ENCODE data around the gene GTPBP2. TPM values are rescaled to one million over a fixed set of nuclear protein-coding genes. Genes with fewer than 3 reads are reported as not detected.

GTPBP2 gene
- total and polyA plus RNA-seq, 2 of the 13 experiments (the other 11 are each of a cell fraction or from before 2014, with no cell fraction given) = 26.9 to 88.2 TPM

- TF ChIP-seq MATR3 (CRISPR knock-in tag; IDR thresholded peaks at IDR 0.05) (no peak), MLLT10 (CRISPR knock-in tag; IDR thresholded peaks at IDR 0.05) (no peak), HOXA3 (CRISPR knock-in tag; IDR thresholded peaks at IDR 0.05) (peak; percentile 91), ZHX1 (CRISPR knock-in tag; IDR thresholded peaks at IDR 0.05; ENCODE audit: low read depth) (0 out of 2 replicates have a peak, but pooled peaks have one; percentile 67), ZNF446 (CRISPR knock-in tag; IDR thresholded peaks at IDR 0.05) (peak; percentile 60; the same call in 1 of the 2 replicates), ZNF768 (CRISPR knock-in tag; IDR thresholded peaks at IDR 0.05) (peak; percentile 60), ZNF3 (CRISPR knock-in tag; IDR thresholded peaks at IDR 0.05) (no peak), ZNF629 (CRISPR knock-in tag; conservative IDR thresholded peaks at IDR 0.05) (no peak), REXO4 (CRISPR knock-in tag; IDR thresholded peaks at IDR 0.05; ENCODE audit: borderline replicate concordance) (no peak), ZMYM4 (CRISPR knock-in tag; IDR thresholded peaks at IDR 0.05) (peak; percentile 90), ELF3 (CRISPR knock-in tag; IDR thresholded peaks at IDR 0.05) (peak; percentile 99), TGIF2 (CRISPR knock-in tag; IDR thresholded peaks at IDR 0.05) (no peak), ARNTL (CRISPR knock-in tag; IDR thresholded peaks at IDR 0.05) (no peak; the same call in 1 of the 2 replicates), HDAC2 (CRISPR knock-in tag; IDR thresholded peaks at IDR 0.05) (peak; percentile 38; the same call in 1 of the 2 replicates), FLYWCH1 (CRISPR knock-in tag; IDR thresholded peaks at IDR 0.05) (no peak), ZNF17 (CRISPR knock-in tag; IDR thresholded peaks at IDR 0.05) (peak; percentile 59; the same call in 1 of the 2 replicates), ZSCAN30 (CRISPR knock-in tag; IDR thresholded peaks at IDR 0.05) (peak; percentile 88; the same call in 1 of the 2 replicates), MEIS2 (CRISPR knock-in tag; IDR thresholded peaks at IDR 0.05) (no peak)
- TF ChIP-seq, protein P1, sequence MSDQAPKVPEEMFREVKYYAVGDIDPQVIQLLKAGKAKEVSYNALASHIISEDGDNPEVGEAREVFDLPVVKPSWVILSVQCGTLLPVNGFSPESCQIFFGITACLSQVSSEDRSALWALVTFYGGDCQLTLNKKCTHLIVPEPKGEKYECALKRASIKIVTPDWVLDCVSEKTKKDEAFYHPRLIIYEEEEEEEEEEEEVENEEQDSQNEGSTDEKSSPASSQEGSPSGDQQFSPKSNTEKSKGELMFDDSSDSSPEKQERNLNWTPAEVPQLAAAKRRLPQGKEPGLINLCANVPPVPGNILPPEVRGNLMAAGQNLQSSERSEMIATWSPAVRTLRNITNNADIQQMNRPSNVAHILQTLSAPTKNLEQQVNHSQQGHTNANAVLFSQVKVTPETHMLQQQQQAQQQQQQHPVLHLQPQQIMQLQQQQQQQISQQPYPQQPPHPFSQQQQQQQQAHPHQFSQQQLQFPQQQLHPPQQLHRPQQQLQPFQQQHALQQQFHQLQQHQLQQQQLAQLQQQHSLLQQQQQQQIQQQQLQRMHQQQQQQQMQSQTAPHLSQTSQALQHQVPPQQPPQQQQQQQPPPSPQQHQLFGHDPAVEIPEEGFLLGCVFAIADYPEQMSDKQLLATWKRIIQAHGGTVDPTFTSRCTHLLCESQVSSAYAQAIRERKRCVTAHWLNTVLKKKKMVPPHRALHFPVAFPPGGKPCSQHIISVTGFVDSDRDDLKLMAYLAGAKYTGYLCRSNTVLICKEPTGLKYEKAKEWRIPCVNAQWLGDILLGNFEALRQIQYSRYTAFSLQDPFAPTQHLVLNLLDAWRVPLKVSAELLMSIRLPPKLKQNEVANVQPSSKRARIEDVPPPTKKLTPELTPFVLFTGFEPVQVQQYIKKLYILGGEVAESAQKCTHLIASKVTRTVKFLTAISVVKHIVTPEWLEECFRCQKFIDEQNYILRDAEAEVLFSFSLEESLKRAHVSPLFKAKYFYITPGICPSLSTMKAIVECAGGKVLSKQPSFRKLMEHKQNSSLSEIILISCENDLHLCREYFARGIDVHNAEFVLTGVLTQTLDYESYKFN (CRISPR knock-in tag; conservative IDR thresholded peaks at IDR 0.05) = peak; percentile 71
- TF ChIP-seq, protein P2, sequence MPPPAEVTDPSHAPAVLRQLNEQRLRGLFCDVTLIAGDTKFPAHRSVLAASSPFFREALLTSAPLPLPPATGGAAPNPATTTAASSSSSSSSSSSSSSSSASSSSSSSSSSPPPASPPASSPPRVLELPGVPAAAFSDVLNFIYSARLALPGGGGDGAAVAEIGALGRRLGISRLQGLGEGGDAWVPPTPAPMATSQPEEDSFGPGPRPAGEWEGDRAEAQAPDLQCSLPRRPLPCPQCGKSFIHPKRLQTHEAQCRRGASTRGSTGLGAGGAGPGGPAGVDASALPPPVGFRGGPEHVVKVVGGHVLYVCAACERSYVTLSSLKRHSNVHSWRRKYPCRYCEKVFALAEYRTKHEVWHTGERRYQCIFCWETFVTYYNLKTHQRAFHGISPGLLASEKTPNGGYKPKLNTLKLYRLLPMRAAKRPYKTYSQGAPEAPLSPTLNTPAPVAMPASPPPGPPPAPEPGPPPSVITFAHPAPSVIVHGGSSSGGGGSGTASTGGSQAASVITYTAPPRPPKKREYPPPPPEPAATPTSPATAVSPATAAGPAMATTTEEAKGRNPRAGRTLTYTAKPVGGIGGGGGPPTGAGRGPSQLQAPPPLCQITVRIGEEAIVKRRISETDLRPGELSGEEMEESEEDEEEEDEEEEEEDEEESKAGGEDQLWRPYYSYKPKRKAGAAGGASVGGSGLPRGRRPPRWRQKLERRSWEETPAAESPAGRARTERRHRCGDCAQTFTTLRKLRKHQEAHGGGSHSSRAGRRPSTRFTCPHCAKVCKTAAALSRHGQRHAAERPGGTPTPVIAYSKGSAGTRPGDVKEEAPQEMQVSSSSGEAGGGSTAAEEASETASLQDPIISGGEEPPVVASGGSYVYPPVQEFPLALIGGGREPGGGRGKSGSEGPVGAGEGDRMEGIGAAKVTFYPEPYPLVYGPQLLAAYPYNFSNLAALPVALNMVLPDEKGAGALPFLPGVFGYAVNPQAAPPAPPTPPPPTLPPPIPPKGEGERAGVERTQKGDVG (CRISPR knock-in tag; IDR thresholded peaks at IDR 0.05; ENCODE audit: borderline replicate concordance) = peak; percentile 83
- TF ChIP-seq, protein P3, sequence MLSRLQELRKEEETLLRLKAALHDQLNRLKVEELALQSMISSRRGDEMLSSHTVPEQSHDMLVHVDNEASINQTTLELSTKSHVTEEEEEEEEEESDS (CRISPR knock-in tag; IDR thresholded peaks at IDR 0.05; ENCODE audit: borderline replicate concordance) = no peak
These were observed 6.6 kb upstream of the GTPBP2 start, which contains the start of gene MAD2L1BP (continued) for GRCh38 chr6:43635387-43636307.
